Measurements from ENCODE around the gene MGAT5B.
"Not testable (repeated sequence)": the region's sequence is repeated elsewhere in the genome, so short reads cannot be mapped to it uniquely, and the experiment has no call there.

MGAT5B gene

DNA sequence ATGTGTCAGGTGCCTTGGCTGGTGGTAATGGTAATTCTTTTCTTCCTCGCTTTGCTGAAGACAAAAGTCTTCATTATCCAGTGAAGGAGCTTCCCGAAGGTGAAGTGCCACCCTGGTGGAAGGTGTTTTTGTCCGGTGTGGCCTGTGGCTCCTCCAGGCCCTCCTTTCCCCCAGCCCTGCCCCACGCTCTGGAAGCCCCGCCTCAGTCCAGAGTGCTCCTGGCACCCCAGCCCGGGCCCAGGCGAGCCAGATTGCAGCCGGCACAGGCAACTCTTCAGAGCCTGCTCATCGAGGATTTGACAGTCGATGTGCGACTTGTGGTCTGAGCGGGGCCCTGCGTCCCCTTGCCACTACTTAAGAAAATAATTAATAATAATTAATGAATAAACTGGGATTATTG, 93.7 kb downstream of the MGAT5B start:
- Histone ChIP-seq H3K4me1 (ENCODE audit: control insufficient read depth, low read depth, low read length) (peaks cover 12% of the 10 kb centered on the region), H3K27me3 (ENCODE audit: control insufficient read depth, insufficient read depth, low read length) (no peaks in the 10 kb centered on the region), H3K4me3 (ENCODE audit: low read length) (no peak overlapping the region), H3K9me3 (ENCODE audit: control insufficient read depth, low read depth, low read length) (no peaks in the 10 kb centered on the region), H3K36me3 (ENCODE audit: control insufficient read depth, low read depth, low read length) (no peaks in the 10 kb centered on the region), H3K27ac (ENCODE audit: low read length) (no peak overlapping the region), H3K9ac (ENCODE audit: low read length) (no peak overlapping the region)

DNA sequence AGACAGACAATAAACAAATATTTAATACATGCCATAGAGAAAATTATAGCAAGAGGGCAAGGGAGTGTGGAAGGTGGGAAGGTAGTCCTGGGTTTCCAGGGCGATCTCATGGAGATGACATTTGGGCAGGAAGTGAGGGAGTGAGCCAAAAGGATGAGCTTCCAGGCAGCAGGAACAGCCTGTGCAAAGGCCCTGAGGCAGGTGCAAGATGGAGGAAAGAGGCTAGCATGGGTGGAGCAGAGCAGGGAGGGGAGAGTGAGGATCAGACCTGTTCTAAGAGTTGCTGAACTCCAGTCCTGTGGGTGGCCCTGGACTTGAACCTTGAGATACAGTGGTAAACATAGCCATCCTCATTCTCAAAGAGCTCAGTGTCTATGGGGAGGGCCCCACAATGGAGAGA, 94.7 kb downstream of the MGAT5B start:
- H3K36me3 ChIP-seq (ENCODE audit: control insufficient read depth, low read depth, low read length), result no peaks in the 10 kb centered on the region
- no peaks in the 10 kb centered on the region for H3K9me3 ChIP-seq (ENCODE audit: control insufficient read depth, low read depth, low read length)
- H3K27me3 ChIP-seq (ENCODE audit: control insufficient read depth, insufficient read depth, low read length), result no peaks in the 10 kb centered on the region
- H3K27ac ChIP-seq (ENCODE audit: low read length), result no peak overlapping the region
- no peak overlapping the region for H3K9ac ChIP-seq (ENCODE audit: low read length)
- peaks cover 3% of the 10 kb centered on the region for H3K4me1 ChIP-seq (ENCODE audit: control insufficient read depth, low read depth, low read length)
- no peak overlapping the region for H3K4me3 ChIP-seq (ENCODE audit: low read length)

GRCh38 chr17:76966016-76966415, 97.8 kb downstream of the MGAT5B start:
- no peaks in the 10 kb centered on the region for H3K36me3 ChIP-seq (ENCODE audit: control insufficient read depth, low read depth, low read length)
- no peak overlapping the region for H3K4me3 ChIP-seq (ENCODE audit: low read length)
- no peak overlapping the region for H3K9ac ChIP-seq (ENCODE audit: low read length)
- H3K9me3 ChIP-seq (ENCODE audit: control insufficient read depth, low read depth, low read length), result no peaks in the 10 kb centered on the region
- H3K27ac ChIP-seq (ENCODE audit: low read length), result no peak overlapping the region
- no peaks in the 10 kb centered on the region for H3K27me3 ChIP-seq (ENCODE audit: control insufficient read depth, insufficient read depth, low read length)
- peaks cover 12% of the 10 kb centered on the region for H3K4me1 ChIP-seq (ENCODE audit: control insufficient read depth, low read depth, low read length)

GRCh38 chr17:76966486-76967181, 98.4 kb downstream of the MGAT5B start:
- Histone ChIP-seq H3K4me1 (ENCODE audit: control insufficient read depth, low read depth, low read length) (peaks cover 12% of the 10 kb centered on the region), H3K9ac (ENCODE audit: low read length) (no peak overlapping the region), H3K27ac (ENCODE audit: low read length) (no peak overlapping the region), H3K9me3 (ENCODE audit: control insufficient read depth, low read depth, low read length) (no peaks in the 10 kb centered on the region), H3K27me3 (ENCODE audit: control insufficient read depth, insufficient read depth, low read length) (no peaks in the 10 kb centered on the region), H3K36me3 (ENCODE audit: control insufficient read depth, low read depth, low read length) (no peaks in the 10 kb centered on the region), H3K4me3 (ENCODE audit: low read length) (no peak overlapping the region)

DNA sequence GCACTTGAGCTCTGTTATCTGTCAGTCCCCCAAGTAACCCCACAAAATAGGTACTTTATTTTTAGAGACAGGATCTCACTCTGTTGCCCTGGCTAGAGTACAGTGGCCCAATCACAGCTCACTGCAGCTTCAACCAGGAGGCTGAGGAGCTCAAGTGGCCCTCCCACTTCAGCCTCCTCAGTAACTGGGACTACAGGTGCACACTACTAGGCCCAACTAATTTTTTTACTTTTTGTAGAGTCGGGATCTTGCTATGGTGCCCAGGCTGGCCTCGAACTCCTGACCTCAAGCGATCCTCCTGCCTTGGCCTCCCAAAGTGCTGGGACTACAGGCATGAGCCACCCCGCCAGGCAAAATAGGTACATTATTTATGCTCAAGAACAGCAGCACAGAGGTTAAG, 99.6 kb downstream of the MGAT5B start:
- Histone ChIP-seq H3K4me1 (ENCODE audit: control insufficient read depth, low read depth, low read length) (peaks cover 22% of the 10 kb centered on the region), H3K27ac (ENCODE audit: low read length) (no peak overlapping the region), H3K4me3 (ENCODE audit: low read length) (no peak overlapping the region), H3K27me3 (ENCODE audit: control insufficient read depth, insufficient read depth, low read length) (no peaks in the 10 kb centered on the region), H3K9me3 (ENCODE audit: control insufficient read depth, low read depth, low read length) (no peaks in the 10 kb centered on the region), H3K36me3 (ENCODE audit: control insufficient read depth, low read depth, low read length) (no peaks in the 10 kb centered on the region), H3K9ac (ENCODE audit: low read length) (no peak overlapping the region)

GRCh38 chr17:76968707-76969597, 100.7 kb downstream of the MGAT5B start:
- peak overlapping the region; percentile 88 for H3K9ac ChIP-seq (ENCODE audit: low read length)
- no peaks in the 10 kb centered on the region for H3K9me3 ChIP-seq (ENCODE audit: control insufficient read depth, low read depth, low read length)
- peaks cover 25% of the 10 kb centered on the region for H3K4me1 ChIP-seq (ENCODE audit: control insufficient read depth, low read depth, low read length)
- H3K36me3 ChIP-seq (ENCODE audit: control insufficient read depth, low read depth, low read length), result no peaks in the 10 kb centered on the region
- H3K27me3 ChIP-seq (ENCODE audit: control insufficient read depth, insufficient read depth, low read length), result no peaks in the 10 kb centered on the region
- peak overlapping the region; percentile 93 for H3K27ac ChIP-seq (ENCODE audit: low read length)
- H3K4me3 ChIP-seq (ENCODE audit: low read length), result peak overlapping the region; percentile 63

GRCh38 chr17:76969598-76970172, 101.5 kb downstream of the MGAT5B start:
- Histone ChIP-seq H3K36me3 (ENCODE audit: control insufficient read depth, low read depth, low read length) (no peaks in the 10 kb centered on the region), H3K9me3 (ENCODE audit: control insufficient read depth, low read depth, low read length) (no peaks in the 10 kb centered on the region), H3K27ac (ENCODE audit: low read length) (peak overlapping the region; percentile 93), H3K27me3 (ENCODE audit: control insufficient read depth, insufficient read depth, low read length) (no peaks in the 10 kb centered on the region), H3K4me1 (ENCODE audit: control insufficient read depth, low read depth, low read length) (peaks cover 25% of the 10 kb centered on the region), H3K4me3 (ENCODE audit: low read length) (peak overlapping the region; percentile 63), H3K9ac (ENCODE audit: low read length) (peak overlapping the region; percentile 88)

GRCh38 chr17:76970228-76970627, 102.0 kb downstream of the MGAT5B start:
- H3K36me3 ChIP-seq (ENCODE audit: control insufficient read depth, low read depth, low read length); H3K9me3 ChIP-seq (ENCODE audit: control insufficient read depth, low read depth, low read length); H3K27me3 ChIP-seq (ENCODE audit: control insufficient read depth, insufficient read depth, low read length); H3K27ac ChIP-seq (ENCODE audit: low read length); H3K9ac ChIP-seq (ENCODE audit: low read length): not testable (repeated sequence)
- Histone ChIP-seq H3K4me3 (ENCODE audit: low read length) (peak overlapping the region; percentile 63), H3K4me1 (ENCODE audit: control insufficient read depth, low read depth, low read length) (peaks cover 25% of the 10 kb centered on the region)

DNA sequence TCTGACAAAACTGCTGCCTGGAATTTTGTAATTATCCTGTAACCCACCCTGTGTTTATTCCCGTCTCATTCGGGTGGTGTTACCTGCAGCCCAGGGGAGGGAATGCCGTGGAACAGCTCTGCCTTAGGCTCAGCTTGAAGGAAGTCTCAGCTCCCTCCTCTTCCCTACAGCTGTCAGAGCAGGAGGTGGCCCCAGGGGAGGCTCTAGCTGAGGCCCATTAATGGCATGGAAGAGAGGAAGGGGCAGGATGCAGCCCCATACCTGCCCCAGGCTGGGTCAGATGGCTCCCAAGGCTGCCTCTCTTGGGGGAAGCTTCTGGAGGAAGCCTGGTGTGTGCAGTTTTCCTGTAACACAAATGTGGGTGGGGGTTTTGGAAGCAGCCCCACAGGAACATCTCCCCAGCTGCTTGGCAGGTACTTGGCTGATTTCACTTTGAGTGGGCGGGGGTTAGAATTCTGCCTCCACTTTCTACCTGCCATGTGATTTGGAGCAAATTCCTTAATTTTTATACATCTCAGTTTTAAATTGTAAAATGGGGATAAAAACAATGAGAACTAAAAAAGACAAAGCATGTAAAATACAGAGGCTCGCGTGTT, 103.9 kb downstream of the MGAT5B start:
- Histone ChIP-seq H3K9me3 (ENCODE audit: control insufficient read depth, low read depth, low read length) (no peaks in the 10 kb centered on the region), H3K27ac (ENCODE audit: low read length) (no peak overlapping the region), H3K27me3 (ENCODE audit: control insufficient read depth, insufficient read depth, low read length) (no peaks in the 10 kb centered on the region), H3K4me1 (ENCODE audit: control insufficient read depth, low read depth, low read length) (peaks cover 25% of the 10 kb centered on the region), H3K36me3 (ENCODE audit: control insufficient read depth, low read depth, low read length) (no peaks in the 10 kb centered on the region), H3K9ac (ENCODE audit: low read length) (no peak overlapping the region), H3K4me3 (ENCODE audit: low read length) (no peak overlapping the region)

GRCh38 chr17:76973040-76973439, 104.8 kb downstream of the MGAT5B start:
- H3K4me1 ChIP-seq (ENCODE audit: control insufficient read depth, low read depth, low read length), result peaks cover 25% of the 10 kb centered on the region
- no peaks in the 10 kb centered on the region for H3K9me3 ChIP-seq (ENCODE audit: control insufficient read depth, low read depth, low read length)
- no peak overlapping the region for H3K27ac ChIP-seq (ENCODE audit: low read length)
- no peaks in the 10 kb centered on the region for H3K27me3 ChIP-seq (ENCODE audit: control insufficient read depth, insufficient read depth, low read length)
- H3K4me3 ChIP-seq (ENCODE audit: low read length), result no peak overlapping the region
- H3K9ac ChIP-seq (ENCODE audit: low read length), result no peak overlapping the region
- no peaks in the 10 kb centered on the region for H3K36me3 ChIP-seq (ENCODE audit: control insufficient read depth, low read depth, low read length)

GRCh38 chr17:76974721-76975120, 106.5 kb downstream of the MGAT5B start:
- Histone ChIP-seq H3K9ac (ENCODE audit: low read length) (no peak overlapping the region), H3K4me1 (ENCODE audit: control insufficient read depth, low read depth, low read length) (peaks cover 20% of the 10 kb centered on the region), H3K4me3 (ENCODE audit: low read length) (no peak overlapping the region), H3K27me3 (ENCODE audit: control insufficient read depth, insufficient read depth, low read length) (no peaks in the 10 kb centered on the region), H3K36me3 (ENCODE audit: control insufficient read depth, low read depth, low read length) (no peaks in the 10 kb centered on the region), H3K9me3 (ENCODE audit: control insufficient read depth, low read depth, low read length) (no peaks in the 10 kb centered on the region), H3K27ac (ENCODE audit: low read length) (no peak overlapping the region)
